ENCODE results near the gene HSD17B12.
A peak's percentile ranks its signal among the peaks of the same experiment; 100 is the strongest.

HSD17B12 gene

DNA sequence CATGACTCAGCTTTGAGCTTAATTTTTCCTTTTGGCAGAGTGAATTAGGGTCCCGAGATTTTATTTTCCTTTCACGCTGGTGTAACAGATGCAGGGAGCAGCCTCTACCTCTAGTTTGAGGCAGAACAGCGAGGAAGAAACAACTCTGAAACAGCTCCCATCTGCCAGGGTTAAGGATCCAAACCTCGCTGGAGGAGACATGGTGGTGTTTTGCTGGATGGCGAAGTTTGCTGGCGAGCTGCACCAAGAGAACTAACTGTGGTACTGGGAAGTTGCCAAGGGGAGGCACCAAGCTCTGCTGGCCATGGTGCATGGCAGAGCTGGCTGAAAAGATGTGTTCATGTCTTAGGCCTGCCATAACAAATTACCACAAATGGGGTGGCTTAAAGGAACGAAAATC, 192.5 kb downstream of the HSD17B12 start:
- no peak for DNase-seq

DNA sequence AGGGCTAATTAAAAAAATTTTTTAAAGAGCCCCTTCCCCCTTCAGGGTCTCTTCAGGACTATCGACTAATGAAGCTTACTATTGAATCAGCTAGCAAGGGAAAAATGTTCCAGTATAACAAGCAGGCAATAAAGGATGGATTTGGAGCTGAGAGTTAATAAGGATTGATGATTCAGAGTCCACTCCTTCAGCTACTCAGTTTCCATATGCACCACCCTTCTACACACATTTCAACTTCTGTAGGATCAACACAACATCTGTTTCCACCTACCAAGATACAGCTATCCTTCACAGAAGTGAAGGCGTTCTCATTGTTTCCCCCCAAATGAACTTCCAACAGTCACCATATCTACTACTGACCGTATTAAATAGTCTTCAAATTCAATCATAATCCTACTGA, 193.5 kb downstream of the HSD17B12 start:
- DNase-seq = no peak

DNA sequence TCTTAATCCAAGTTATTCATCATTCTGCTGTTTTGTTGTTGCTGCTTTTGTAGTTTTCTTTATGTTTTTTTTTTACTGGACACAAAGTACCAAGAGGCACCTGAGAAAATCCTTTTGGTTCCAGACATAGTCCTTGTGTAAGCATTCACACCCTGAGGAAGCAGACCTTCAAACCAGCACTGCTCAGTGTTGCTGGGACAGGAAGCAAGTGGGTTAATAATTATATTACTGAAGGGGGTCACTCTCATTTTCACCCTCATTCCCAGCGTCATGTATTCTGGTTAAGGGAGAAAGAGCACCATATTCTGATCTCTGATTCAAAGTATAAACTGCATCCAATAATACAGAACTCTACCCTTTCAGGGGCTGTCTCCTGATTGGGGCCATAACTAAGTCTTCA, 194.2 kb downstream of the HSD17B12 start:
- DNase-seq = no peak

DNA sequence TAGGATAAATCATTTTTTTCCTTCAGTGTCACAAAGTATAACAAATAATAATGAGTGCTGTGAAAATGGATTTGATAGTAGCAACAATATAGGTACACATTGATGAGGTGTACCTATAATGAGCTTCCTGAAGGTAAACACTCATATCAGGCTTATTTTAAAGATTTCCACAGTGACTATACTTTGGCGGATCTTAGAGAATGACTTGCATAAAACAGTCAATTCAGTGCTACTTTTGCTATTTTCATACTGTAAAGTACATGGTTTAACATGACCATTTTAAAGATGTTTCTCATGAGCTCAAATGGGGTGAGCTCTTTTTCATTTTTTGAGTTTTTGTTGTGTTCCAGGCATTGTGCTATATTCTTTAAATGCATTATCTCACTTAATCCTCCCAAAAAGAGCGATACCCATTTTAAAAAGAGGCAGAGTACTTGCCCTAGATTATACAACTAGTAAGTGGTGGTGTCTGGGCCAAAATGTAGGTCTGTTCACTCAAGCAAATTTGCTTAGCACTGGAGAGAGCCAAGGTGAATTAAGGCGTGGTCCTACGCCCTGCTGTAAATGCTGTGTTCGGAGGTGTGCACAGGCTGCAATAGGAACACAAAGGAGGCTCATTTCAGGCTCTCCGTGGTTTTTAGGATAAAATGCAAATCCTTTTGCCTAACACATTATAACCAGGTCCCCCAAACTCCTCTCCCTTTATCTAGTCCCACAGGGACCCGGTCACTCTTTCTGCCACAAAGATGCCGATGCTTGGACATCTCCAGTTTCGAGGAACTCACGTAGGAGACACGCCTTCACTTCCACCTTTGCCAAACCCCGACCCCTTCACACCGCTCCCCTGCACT, 199.5 kb downstream of the HSD17B12 start:
- DNase-seq = no peak

DNA sequence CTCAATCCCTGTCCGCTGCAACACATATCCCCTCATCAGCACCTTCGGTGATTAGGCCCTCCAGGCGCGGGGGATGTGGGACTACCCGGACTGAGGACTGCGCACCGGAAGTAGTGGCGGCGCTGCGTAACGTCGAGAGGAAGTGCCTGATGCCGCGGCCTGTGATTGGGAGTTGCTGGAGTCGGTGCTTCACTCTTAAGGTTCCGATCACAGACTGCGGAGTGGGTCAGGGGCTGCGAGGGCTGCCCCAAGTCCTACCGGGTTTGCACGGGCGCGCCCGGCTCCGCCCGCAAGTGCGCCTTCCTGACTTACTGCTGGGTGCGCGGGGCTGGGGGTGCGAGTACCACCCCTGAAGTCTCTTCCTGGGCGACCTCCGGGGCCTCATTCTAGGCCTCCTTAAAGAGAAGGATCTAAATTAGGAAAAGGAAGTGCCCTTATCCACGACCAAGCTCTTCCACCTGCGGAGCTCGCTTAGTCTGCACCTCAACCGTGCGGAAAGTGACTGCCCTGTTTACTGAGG, 200.2 kb downstream of the HSD17B12 start, which contains the start of gene ALKBH3:
Gene ALKBH3, plus strand, starts transcription at position 192 of the 520 bp plus-strand sequence. CDS start 1,822 bp downstream, outside the sequence.
- DNase-seq = peak; percentile 94 to 96 (median 96)

DNA sequence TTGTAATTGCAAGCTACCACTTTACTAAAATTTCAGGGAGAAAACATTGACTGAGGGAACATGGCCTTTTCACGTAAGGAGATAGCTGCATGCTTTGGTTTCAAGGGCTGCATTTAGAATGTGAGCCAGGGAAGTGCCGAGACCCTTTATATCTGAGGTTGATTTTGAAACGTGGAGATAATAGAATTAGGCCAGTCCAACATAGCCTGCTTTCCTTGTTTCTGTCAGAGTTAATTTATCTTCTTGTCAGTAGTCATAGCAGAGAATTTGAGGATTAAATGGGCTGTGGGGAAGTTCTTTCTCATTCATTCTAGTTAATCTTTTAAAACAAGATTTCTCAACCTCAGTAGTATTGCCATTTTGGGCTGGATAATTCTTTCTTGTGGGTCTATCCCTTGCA, 212.3 kb downstream of the HSD17B12 start:
- DNase-seq = no peak

DNA sequence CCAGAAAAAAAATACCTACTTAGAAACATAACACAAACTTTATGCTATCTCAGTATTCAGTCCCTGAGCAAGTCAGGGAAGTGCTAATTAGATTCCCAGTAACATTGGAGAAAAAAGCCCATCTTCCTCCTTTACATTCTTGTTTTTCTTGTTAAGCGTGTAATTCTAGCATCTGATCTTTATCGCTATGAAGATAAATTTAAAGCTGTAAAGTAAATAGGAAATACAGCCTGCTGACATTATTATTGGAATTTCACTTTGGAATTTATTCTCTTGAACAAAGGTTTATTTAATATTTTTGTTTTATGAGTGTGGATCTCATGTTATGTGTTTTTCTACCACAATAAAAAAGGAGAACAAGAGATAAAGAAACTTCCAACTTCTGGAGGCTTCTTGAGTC, 214.0 kb downstream of the HSD17B12 start:
- DNase-seq = no peak

DNA sequence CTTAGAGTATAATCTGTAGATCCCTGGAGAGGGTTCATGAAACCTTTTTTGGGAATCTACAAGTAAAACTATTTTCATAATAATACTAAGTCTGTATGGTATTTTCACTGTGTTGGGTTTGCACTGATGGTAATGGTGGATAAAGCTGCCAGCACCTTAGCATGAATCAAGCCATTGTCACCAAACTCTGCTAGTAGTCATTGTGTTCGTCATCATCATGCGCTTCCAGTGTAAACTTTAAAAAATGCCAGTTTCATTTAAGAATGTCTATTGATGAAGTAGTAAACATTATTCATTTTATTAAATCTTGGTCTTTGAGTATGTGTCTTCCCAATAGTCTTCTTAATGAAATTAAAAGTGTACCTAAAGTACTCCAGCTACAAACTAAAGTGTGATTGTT, 215.1 kb downstream of the HSD17B12 start:
- DNase-seq = no peak

DNA sequence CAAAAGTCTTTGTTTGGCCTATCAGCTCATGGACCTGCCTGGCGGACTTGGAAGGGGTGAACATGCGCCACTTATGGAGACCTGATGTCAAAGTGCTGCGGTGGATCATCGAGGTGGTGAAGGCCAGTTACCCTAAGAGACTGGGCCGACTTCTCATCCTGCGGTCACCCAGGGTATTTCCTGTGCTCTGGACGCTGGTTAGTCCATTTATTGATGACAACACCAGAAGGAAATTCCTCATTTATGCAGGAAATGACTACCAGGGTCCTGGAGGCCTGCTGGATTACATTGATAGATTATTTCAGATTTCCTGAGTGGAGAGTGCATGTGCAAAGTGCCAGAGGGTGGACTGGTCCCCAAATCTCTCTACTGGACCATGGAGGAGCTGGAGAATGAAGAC, 218.0 kb downstream of the HSD17B12 start:
- DNase-seq = no peak

DNA sequence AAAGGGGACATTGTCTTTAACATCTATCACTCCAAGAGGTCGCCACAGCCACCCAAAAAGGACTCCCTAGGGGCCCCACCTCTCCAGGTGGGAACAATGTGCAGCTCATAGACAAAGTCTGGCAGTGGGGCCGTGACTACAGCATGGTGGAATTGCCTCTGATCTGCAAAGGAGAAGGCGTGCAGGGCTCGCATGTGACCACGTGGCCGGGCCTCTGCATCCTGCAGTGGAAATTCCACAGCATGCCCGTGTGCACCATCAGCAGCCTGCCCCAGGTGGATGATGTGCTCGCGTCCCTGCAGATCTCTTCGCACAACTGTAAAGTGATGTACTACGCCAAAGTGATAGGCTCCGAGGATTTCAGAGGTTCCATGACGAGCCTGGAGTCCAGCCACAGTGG, 218.6 kb downstream of the HSD17B12 start:
- DNase-seq = no peak

DNA sequence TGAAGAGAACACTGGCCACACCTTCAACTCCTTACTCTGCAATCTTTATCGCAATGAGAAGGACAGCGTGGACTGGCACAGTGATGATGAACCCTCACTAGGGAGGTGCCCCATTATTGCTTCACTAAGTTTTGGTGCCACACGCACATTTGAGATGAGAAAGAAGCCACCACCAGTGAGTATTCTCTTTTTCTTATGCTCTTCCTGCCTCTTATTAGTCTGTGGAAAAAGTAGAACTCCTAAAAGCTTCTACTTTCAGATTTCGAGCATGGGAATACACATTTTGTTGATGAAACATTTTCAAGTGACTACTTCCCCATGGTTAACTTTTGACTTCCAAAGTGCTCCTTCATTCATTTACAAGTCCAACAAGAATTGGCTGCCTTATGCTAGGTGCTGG, 221.0 kb downstream of the HSD17B12 start:
- DNase-seq = peak in 1 of 3 donors; percentile 40

DNA sequence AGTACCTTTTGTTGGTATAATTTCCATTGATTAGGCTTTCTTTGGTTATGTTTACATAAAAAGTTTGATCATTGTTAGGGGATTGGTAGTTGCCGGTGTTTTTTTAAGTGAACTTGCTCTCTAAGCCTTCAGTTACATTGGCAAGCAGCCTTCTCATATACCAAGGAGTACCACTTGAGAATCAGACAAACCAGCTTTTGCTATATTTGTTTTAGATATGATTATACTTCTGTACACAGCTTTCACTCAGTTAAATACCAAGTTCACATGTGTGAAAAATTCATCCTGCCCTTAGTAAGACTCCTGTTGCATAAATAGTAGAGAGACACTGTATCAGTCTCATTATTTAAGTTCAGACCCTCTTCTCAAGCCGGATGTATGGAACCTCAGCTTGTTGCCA, 222.5 kb downstream of the HSD17B12 start:
- no peak for DNase-seq

DNA sequence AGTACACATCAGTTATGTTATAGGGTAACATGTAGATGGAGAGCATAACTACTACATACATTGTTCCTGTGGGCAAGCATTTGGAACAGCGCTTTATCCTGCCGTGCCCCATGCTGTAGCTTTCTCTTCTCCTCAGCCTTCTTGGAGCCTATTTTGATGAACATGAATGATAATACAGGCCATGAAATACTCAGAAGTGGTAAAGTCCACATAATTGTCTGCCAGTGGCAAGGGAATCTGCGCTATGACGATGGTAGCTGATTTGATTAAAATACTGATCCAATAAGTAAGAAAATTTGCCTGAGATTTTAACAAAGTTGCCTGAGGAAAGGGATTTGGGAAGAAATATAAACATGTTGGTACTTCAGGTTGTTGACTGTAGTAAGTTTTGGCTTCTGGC, 223.4 kb downstream of the HSD17B12 start:
- no peak for DNase-seq

DNA sequence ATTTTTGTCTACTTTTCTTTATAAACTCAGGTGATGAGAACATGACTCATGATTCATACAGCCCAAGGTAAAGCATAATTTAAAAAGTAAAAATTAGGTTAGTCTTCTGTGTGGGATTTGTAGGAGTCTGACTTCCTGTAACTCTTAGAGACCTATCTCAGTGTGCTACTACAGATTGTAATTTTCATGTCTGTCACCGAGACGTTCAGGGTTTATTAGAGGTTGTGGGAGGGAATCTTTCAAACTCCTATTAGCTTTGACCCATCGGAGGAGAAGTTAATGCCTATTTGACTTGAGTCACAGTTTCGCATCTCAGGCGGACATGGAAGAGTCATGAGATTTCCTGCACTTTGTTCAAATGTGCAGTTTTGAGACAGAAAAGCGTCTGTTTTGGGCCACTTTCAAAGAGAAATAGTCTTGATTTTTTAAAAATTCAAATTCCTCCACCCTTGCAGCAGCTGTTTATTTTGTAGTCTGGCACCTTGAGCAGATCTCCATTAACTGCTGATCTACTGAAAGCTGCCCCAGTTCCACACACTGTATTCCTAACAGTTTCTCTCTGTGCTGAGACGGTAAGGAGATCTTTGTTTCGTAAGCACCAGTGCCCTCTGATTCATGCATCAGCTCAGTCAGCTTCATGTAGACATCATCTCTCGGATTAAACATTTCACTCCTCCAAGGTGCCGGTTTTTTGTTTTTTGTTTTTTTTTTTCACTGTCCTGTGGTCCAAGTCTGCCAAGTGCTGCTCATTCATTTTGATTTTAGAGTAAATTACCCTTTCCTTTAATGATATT, 224.4 kb downstream of the HSD17B12 start:
- DNase-seq = no peak

DNA sequence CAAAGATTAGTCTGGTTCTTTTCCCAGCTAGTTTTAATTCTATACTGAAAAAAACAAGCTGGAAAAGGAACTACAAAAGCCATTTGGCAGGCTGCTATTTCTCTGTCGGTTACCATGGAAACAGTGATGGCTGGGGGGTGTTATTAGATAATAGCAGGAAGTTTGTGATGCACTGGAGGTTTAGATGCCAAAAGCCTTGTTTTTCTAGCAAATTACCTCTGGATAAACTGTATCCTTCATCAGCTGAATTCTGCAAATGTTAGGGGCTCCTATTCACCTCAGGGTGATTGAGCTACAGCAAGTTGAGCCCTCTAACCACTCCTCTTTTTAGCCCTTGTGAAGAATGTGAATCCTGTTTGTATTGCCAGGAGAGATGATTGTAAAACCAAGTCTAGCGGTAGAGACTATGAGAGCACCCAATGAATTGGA, 225.3 kb downstream of the HSD17B12 start:
- no peak for DNase-seq
